ENCODE results near the gene RPS4Y1.

Gene RPS4Y1

GRCh38 chrY:2874211-2874610, 32.8 kb downstream of the RPS4Y1 start:
- Histone ChIP-seq H3K9ac (ENCODE audit: insufficient read length, low read depth) (no peak overlapping the region), H3K4me3 (ENCODE audit: insufficient read length, low read depth) (no peak overlapping the region), H3K4me1 (ENCODE audit: insufficient read depth, insufficient read length) (no peaks in the 10 kb centered on the region), H3K36me3 (ENCODE audit: insufficient read depth, insufficient read length, low read length) (no peaks in the 10 kb centered on the region), H3K9me3 (ENCODE audit: insufficient read depth, low read length) (no peaks in the 10 kb centered on the region), H3K27me3 (ENCODE audit: insufficient read depth, insufficient read length) (no peaks in the 10 kb centered on the region)
- TF ChIP-seq ZNF274 (IDR thresholded peaks at IDR 0.05; ENCODE audit: low read depth, low read length), result no peak
- TF ChIP-seq YY1 (IDR thresholded peaks at IDR 0.05; ENCODE audit: insufficient read depth, insufficient read length), result no peak
- TF ChIP-seq SUZ12 (IDR thresholded peaks at IDR 0.05; ENCODE audit: extremely low read depth, insufficient read depth, insufficient read length), result no peak
- DNase-seq (ENCODE audit: low read depth, low spot score), result no peak

DNA sequence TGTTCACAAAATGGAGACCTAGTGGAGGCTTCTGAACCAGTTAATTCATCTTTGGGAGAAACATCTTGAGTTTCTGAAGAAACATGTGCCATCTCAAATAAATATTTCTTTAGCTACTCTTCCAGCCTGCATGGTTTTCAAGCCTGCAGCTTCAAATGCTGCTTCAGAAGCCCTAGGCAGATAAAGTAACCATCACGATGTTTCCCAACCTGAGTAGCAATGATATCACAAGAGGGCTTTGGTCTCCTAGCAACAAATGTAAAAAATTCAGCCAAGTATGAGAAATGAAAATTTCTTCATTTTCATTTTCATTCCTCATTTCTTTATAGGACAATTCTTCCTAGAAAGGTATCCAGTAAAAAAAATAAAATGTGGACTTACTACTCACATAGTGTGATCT, 42.2 kb downstream of the RPS4Y1 start:
- Histone ChIP-seq H3K4me3 (ENCODE audit: insufficient read length, low read depth) (no peak overlapping the region), H3K4me1 (ENCODE audit: insufficient read depth, insufficient read length) (no peaks in the 10 kb centered on the region), H3K9me3 (ENCODE audit: insufficient read depth, low read length) (no peaks in the 10 kb centered on the region), H3K36me3 (ENCODE audit: insufficient read depth, insufficient read length, low read length) (no peaks in the 10 kb centered on the region), H3K9ac (ENCODE audit: insufficient read length, low read depth) (no peak overlapping the region), H3K27me3 (ENCODE audit: insufficient read depth, insufficient read length) (no peaks in the 10 kb centered on the region)
- TF ChIP-seq SUZ12 (IDR thresholded peaks at IDR 0.05; ENCODE audit: extremely low read depth, insufficient read depth, insufficient read length) (no peak), YY1 (IDR thresholded peaks at IDR 0.05; ENCODE audit: insufficient read depth, insufficient read length) (no peak)
- DNase-seq (ENCODE audit: low read depth, low spot score), result no peak

DNA sequence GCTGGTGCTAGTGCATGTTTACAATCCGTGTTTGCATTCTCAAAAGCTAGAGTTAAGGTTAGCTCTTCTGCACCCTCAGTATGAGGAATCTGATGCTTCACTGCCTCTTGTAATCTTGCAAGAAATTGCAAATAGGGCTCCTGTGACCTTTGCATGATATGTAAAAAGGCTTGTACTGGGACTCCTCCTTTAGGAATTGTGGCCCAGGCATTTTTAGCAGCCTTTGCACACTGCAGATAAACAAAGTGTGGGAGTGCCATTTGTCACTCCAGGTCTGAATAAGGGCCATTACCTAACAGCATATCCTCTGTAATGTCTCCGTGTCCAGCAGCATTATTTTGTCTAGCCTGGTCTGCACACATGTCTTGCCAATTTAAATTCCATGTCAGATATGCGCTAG, 44.5 kb downstream of the RPS4Y1 start:
- H3K4me3 ChIP-seq (ENCODE audit: insufficient read length, low read depth), result no peak overlapping the region

DNA sequence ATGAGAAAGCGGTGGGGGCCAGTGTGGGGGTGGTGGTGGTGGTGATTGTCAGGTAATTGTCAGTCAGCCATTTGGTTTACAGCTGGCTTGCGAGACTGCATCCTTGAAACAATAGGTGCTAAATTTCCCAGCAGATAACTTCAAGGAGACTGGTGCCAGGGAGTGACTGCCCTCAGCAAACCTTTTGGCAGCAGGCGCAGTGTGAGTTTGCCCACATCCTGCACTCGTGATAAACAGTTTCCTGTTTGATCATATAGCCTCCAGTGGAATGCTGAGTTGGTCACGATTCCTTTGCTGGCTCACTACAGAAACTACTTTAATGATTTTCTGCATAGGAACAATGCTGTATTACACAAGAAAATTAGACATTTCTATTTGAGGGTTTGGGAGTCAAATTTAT, 46.0 kb downstream of the RPS4Y1 start:
- no peak for TF ChIP-seq SUZ12 (IDR thresholded peaks at IDR 0.05; ENCODE audit: extremely low read depth, insufficient read depth, insufficient read length)
- no peak for TF ChIP-seq YY1 (IDR thresholded peaks at IDR 0.05; ENCODE audit: insufficient read depth, insufficient read length)
- no peak for TF ChIP-seq ZNF274 (IDR thresholded peaks at IDR 0.05; ENCODE audit: low read depth, low read length)
- Histone ChIP-seq H3K9ac (ENCODE audit: insufficient read length, low read depth) (no peak overlapping the region), H3K9me3 (ENCODE audit: insufficient read depth, low read length) (no peaks in the 10 kb centered on the region), H3K36me3 (ENCODE audit: insufficient read depth, insufficient read length, low read length) (no peaks in the 10 kb centered on the region), H3K4me1 (ENCODE audit: insufficient read depth, insufficient read length) (no peaks in the 10 kb centered on the region), H3K27me3 (ENCODE audit: insufficient read depth, insufficient read length) (no peaks in the 10 kb centered on the region), H3K4me3 (ENCODE audit: insufficient read length, low read depth) (no peak overlapping the region)
- no peak for DNase-seq (ENCODE audit: low read depth, low spot score)

More for the DNA sequence above, 44.5 kb downstream of the RPS4Y1 start:
- Histone ChIP-seq H3K27me3 (ENCODE audit: insufficient read depth, insufficient read length) (no peaks in the 10 kb centered on the region), H3K9me3 (ENCODE audit: insufficient read depth, low read length) (no peaks in the 10 kb centered on the region), H3K36me3 (ENCODE audit: insufficient read depth, insufficient read length, low read length) (no peaks in the 10 kb centered on the region), H3K9ac (ENCODE audit: insufficient read length, low read depth) (no peak overlapping the region), H3K4me1 (ENCODE audit: insufficient read depth, insufficient read length) (no peaks in the 10 kb centered on the region)
- no peak for DNase-seq (ENCODE audit: low read depth, low spot score)
- TF ChIP-seq YY1 (IDR thresholded peaks at IDR 0.05; ENCODE audit: insufficient read depth, insufficient read length), result no peak
- no peak for TF ChIP-seq ZNF274 (IDR thresholded peaks at IDR 0.05; ENCODE audit: low read depth, low read length)
- no peak for TF ChIP-seq SUZ12 (IDR thresholded peaks at IDR 0.05; ENCODE audit: extremely low read depth, insufficient read depth, insufficient read length)

GRCh38 chrY:2887955-2888354, 46.6 kb downstream of the RPS4Y1 start:
- DNase-seq (ENCODE audit: low read depth, low spot score), result no peak
- Histone ChIP-seq H3K27me3 (ENCODE audit: insufficient read depth, insufficient read length) (no peaks in the 10 kb centered on the region), H3K4me1 (ENCODE audit: insufficient read depth, insufficient read length) (no peaks in the 10 kb centered on the region), H3K4me3 (ENCODE audit: insufficient read length, low read depth) (no peak overlapping the region), H3K9me3 (ENCODE audit: insufficient read depth, low read length) (no peaks in the 10 kb centered on the region), H3K9ac (ENCODE audit: insufficient read length, low read depth) (no peak overlapping the region), H3K36me3 (ENCODE audit: insufficient read depth, insufficient read length, low read length) (no peaks in the 10 kb centered on the region)
- TF ChIP-seq ZNF274 (IDR thresholded peaks at IDR 0.05; ENCODE audit: low read depth, low read length) (no peak), SUZ12 (IDR thresholded peaks at IDR 0.05; ENCODE audit: extremely low read depth, insufficient read depth, insufficient read length) (no peak), YY1 (IDR thresholded peaks at IDR 0.05; ENCODE audit: insufficient read depth, insufficient read length) (no peak)

DNA sequence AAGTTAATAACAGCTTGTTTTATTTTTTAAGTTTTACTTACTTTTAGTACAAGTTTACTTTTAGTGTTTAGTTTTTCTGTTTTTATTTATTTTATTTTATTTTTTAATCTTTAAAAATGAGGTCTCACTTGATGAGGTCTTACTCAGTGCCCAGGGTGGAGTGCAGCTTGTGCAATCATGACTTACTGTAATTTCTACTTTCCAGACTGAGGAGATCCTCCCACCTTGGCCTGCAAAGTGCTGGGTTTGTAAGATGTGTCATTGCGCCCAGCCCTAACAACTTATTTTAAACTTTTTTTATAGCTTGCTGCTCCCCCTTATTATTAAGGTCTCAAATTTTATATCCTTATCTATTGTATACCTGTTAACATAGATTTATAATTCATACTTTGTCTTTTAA, 52.1 kb downstream of the RPS4Y1 start:
- Histone ChIP-seq H3K4me1 (ENCODE audit: insufficient read depth, insufficient read length) (no peaks in the 10 kb centered on the region), H3K36me3 (ENCODE audit: insufficient read depth, insufficient read length, low read length) (no peaks in the 10 kb centered on the region), H3K27me3 (ENCODE audit: insufficient read depth, insufficient read length) (no peaks in the 10 kb centered on the region), H3K9me3 (ENCODE audit: insufficient read depth, low read length) (no peaks in the 10 kb centered on the region), H3K9ac (ENCODE audit: insufficient read length, low read depth) (no peak overlapping the region), H3K4me3 (ENCODE audit: insufficient read length, low read depth) (no peak overlapping the region)
- DNase-seq (ENCODE audit: low read depth, low spot score), result no peak
- TF ChIP-seq SUZ12 (IDR thresholded peaks at IDR 0.05; ENCODE audit: extremely low read depth, insufficient read depth, insufficient read length) (no peak), ZNF274 (IDR thresholded peaks at IDR 0.05; ENCODE audit: low read depth, low read length) (no peak), YY1 (IDR thresholded peaks at IDR 0.05; ENCODE audit: insufficient read depth, insufficient read length) (no peak)

- no peak for DNase-seq (ENCODE audit: low read depth, low spot score)
- no peak overlapping the region for H3K4me3 ChIP-seq (ENCODE audit: insufficient read length, low read depth)
- no peaks in the 10 kb centered on the region for H3K36me3 ChIP-seq (ENCODE audit: insufficient read depth, insufficient read length, low read length)
- H3K27me3 ChIP-seq (ENCODE audit: insufficient read depth, insufficient read length), result no peaks in the 10 kb centered on the region
- TF ChIP-seq YY1 (IDR thresholded peaks at IDR 0.05; ENCODE audit: insufficient read depth, insufficient read length) (no peak), SUZ12 (IDR thresholded peaks at IDR 0.05; ENCODE audit: extremely low read depth, insufficient read depth, insufficient read length) (no peak), ZNF274 (IDR thresholded peaks at IDR 0.05; ENCODE audit: low read depth, low read length) (no peak)
- no peaks in the 10 kb centered on the region for H3K4me1 ChIP-seq (ENCODE audit: insufficient read depth, insufficient read length)
- H3K9me3 ChIP-seq (ENCODE audit: insufficient read depth, low read length), result no peaks in the 10 kb centered on the region
- H3K9ac ChIP-seq (ENCODE audit: insufficient read length, low read depth), result no peak overlapping the region
These were observed 54.6 kb downstream of the RPS4Y1 start for GRCh38 chrY:2896050-2896449.

DNA sequence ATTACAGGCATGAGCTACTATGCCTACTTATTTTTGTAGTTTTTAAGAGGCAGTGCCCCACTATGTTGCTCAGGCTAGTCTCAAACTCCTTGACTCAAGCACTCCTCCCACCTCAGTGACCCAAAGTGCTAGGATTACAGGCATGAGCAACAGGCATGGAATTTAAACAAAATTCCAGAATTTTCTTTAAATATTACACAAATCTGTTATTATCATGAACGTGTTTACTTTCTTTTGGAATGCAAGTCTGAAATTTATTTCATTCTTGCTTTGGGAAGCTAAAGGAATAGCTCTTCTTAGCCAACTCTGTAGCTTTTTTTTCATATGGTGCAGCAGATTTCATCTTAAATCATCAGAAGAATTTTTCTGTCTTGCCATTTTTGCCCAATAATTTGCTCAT, 66.0 kb downstream of the RPS4Y1 start:
- Histone ChIP-seq H3K4me3 (ENCODE audit: insufficient read length, low read depth) (no peak overlapping the region), H3K9me3 (ENCODE audit: insufficient read depth, low read length) (no peaks in the 10 kb centered on the region), H3K4me1 (ENCODE audit: insufficient read depth, insufficient read length) (no peaks in the 10 kb centered on the region), H3K36me3 (ENCODE audit: insufficient read depth, insufficient read length, low read length) (no peaks in the 10 kb centered on the region), H3K9ac (ENCODE audit: insufficient read length, low read depth) (no peak overlapping the region), H3K27me3 (ENCODE audit: insufficient read depth, insufficient read length) (no peaks in the 10 kb centered on the region)
- no peak for DNase-seq (ENCODE audit: low read depth, low spot score)
- TF ChIP-seq YY1 (IDR thresholded peaks at IDR 0.05; ENCODE audit: insufficient read depth, insufficient read length) (no peak), SUZ12 (IDR thresholded peaks at IDR 0.05; ENCODE audit: extremely low read depth, insufficient read depth, insufficient read length) (no peak), ZNF274 (IDR thresholded peaks at IDR 0.05; ENCODE audit: low read depth, low read length) (no peak)

Data from NT2/D1 (cell line).